ENCODE measurements around the gene FRG1. TPM values are rescaled to one million over a fixed set of nuclear protein-coding genes. Genes with fewer than 3 reads are reported as not detected.
"Not testable (repeated sequence)": the region's sequence is repeated elsewhere in the genome, so short reads cannot be mapped to it uniquely, and the experiment has no call there.

FRG1 gene
- total RNA-seq, 2 donors from 2014 or later, result 31.9 to 34.6 TPM

DNA sequence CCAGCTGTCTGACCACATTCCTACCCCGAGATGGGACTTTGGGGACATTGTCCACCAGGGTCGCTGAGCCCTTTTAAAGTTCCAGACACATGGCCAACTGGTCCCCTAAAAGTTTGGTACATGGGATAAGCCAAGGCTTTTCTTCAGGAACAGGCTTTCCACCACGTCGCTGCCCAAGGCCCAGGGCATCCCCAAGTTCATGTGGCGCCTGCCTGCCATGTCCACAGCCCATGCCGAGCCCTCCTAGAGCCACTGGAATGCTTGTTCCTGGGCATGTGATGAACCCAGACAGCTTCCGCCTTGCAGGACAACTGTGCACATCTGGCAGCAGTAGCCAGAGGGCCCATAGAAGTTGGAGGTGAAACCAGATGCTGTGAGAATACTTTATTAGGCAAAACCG lies 41.3 kb downstream of the FRG1 start:
- DNase-seq, result no peak
- ATAC-seq, result no peak
- intact Hi-C loops (cut with DNase I), result no loop called here

DNA sequence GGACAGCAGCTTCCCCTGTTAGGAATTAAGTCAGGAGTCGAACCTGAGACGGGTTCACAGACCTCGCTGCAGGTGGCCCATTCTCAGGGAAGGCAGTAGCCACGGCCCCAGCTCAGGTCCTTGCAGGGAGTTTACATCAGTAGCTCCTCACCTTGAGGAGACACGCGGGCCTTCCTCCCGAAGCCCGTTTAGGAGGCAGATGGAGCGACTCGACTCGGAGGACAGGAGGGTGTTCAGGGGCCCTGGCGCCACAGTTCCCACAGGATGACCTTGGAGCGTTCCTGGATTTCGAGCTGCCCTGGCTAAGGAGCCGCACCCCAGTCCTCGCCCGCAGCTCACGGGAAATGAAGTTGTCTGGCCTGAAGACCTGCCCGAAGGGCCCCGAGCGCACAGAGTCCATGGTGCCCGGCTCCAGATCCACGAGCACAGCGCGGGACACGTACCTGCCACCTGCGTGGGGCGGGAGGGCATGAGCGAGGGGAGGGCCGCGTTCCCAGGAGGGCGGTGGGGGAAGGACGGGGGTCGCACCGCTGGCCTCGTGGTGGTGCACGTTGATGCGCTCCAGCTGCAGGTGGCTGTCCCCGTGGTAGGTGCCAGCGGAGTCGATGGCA lies 43.3 kb downstream of the FRG1 start:
- intact Hi-C loops (cut with DNase I); DNase-seq; ATAC-seq: not testable (repeated sequence)

DNA sequence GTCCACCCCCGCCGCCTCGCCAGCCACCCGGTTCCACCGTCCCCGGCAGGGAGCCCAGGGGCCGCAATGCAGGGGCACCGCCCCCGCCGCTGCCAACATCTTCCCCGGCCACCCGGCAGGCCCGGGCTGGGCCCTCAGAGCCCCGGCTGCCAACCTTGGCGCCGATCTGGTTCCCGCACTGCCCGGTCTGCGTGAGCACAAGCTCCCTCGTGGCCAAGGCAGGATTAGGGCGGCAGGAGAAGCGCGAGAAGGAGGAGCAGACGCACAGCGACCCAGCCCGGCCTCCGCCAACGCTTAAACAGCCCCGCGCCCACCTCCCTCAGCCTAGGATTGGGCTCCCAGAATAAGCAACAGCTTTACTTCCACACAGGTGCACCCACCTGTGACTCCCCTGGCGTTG lies 44.0 kb downstream of the FRG1 start:
- DNase-seq; intact Hi-C loops (cut with DNase I); ATAC-seq: not testable (repeated sequence)

DNA sequence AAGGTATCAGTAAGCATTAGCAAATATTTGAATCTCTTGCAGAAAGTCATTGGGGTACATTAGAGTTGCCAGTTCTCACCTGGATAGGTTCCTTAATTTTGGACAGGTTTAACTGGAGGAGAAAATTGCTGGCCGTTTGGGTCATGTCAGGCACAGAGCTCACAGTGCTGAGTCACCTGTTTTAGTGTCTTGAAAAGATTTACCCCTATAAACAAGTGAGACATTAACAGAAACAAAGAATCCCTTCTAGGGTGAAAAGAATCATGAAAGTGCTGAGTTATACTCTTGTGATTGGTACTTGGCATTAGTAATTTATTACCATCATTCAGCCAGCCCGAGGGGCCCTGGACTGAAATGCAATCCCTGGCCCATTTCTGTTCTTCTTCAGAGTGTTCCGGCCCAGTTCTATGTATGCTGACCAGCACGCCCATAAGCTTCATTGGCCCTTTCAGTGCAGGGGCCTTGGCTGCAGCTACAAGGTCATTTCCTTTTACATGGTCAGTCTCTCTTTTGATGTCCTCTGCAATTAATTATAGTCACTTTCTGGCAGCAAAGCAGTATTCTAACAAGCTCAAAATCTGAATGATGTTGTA lies 45.1 kb downstream of the FRG1 start:
- intact Hi-C loops (cut with DNase I); DNase-seq; ATAC-seq: not testable (repeated sequence)

DNA sequence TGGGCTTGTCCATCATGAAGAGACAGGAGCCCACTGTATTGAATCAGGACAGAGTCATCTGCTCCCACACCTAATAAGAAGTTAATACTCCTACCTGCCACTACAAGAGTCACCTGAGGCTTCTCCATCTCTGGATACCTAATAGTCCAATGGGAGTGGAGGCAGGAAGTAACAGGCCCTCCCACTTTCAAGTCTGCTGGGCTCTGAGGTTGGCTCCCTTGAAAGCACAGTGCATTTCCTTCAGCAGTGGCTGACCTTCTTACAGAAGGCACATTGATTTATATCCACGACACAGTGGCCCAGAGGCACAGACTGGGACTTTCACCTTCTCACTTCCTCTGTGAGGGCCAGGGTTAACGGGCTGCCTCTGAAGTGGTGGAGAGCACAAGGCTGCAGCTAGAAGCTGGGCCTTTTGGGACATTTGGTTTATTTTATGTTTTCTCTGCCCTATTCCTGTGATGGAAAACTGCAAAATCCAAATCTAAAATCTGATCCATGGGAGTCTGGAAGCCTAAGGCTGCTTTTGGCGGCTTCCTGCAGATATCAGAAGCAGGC lies 48.3 kb downstream of the FRG1 start:
- intact Hi-C loops (cut with DNase I), result no loop called here

DNA sequence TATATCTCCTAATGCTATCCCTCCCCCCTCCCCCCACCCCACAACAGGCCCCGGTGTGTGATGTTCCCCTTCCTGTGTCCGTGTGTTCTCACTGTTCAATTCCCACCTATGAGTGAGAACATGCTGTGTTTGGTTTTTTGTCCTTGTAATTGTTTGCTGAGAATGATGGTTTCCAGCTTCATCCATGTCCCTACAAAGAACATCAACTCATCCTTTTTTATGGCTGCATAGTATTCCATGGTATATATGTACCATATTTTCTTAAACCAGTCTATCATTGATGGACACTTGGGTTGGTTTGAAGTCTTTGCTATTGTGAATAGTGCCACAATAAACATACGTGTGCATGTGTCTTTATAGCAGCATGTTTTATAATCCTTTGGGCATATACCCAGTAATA lies 49.3 kb downstream of the FRG1 start:
- intact Hi-C loops (cut with DNase I); DNase-seq; ATAC-seq: not testable (repeated sequence)

More for the DNA sequence above, 48.3 kb downstream of the FRG1 start:
- ATAC-seq (no peak), DNase-seq (no peak)

Other genes with a start within 250 kb of the FRG1 start
- not detected for gene FRG2, start 86.4 kb downstream of the FRG1 start, total RNA-seq
- not detected for gene DBET, start 123.6 kb downstream of the FRG1 start, total RNA-seq
- not detected for gene DUX4, start 232.9 kb downstream of the FRG1 start, total RNA-seq

Data from left cardiac atrium (tissue), 4 donors.